SK-N-SH (cell line): ENCODE measurements around the gene LRP11.

Experiments
- CHD2 ChIP-seq: fragments of 150-350 bp; IDR thresholded peaks from 2 replicates; pipeline ENCODE4 v1.6.1; 2018; ENCODE audit warnings: low read length; ENCODE audit not compliant: partially characterized antibody
- EP300 ChIP-seq, 2 experiments: IDR thresholded peaks; 2 replicates each; pipeline versions ENCODE4 v1.4.0 to v1.6.1; 2012; ENCODE audit warnings: borderline replicate concordance in 1 of 2, low read depth in 1 of 2, low read length in 1 of 2
- FOSL2 ChIP-seq: IDR thresholded peaks from 2 replicates; pipeline ENCODE4 v1.4.0; 2012; ENCODE audit warnings: low read depth, mild to moderate bottlenecking, moderate library complexity, borderline replicate concordance
- JUND ChIP-seq: IDR thresholded peaks from 2 replicates; pipeline ENCODE4 v1.4.0; 2012
- MEF2A ChIP-seq: IDR thresholded peaks from 2 replicates; pipeline ENCODE4 v1.4.0; 2012; ENCODE audit warnings: low read depth, borderline replicate concordance
- POLR2AphosphoS5 ChIP-seq: IDR thresholded peaks from 2 replicates; pipeline ENCODE4 v1.6.1; 2012; ENCODE audit warnings: low read depth, low read length
- RCOR1 ChIP-seq: fragments of 150-350 bp; IDR thresholded peaks from 2 replicates; pipeline ENCODE4 v1.6.1; 2017; ENCODE audit warnings: antibody characterized with exemption, low read length
- SMC3 ChIP-seq: IDR thresholded peaks from 2 replicates; pipeline ENCODE4 v1.6.1; 2012; ENCODE audit warnings: low read depth, low read length, improper control_type of control experiment
- TAF1 ChIP-seq: IDR thresholded peaks from 2 replicates; pipeline ENCODE4 v1.6.1; 2012; ENCODE audit warnings: low read depth, mild to moderate bottlenecking, low read length, moderate library complexity, borderline replicate concordance
- TEAD4 ChIP-seq: IDR thresholded peaks from 2 replicates; pipeline ENCODE4 v1.4.0; 2012; ENCODE audit warnings: mild to moderate bottlenecking, borderline replicate concordance; ENCODE audit not compliant: insufficient read depth
- TF ChIP-seq, protein P1 (sequence below): fragments of 200-600 bp; sonication (generic); IDR thresholded peaks from 2 replicates; pipeline ENCODE4 v1.6.1; 2017; ENCODE audit warnings: antibody characterized with exemption, mild to moderate bottlenecking, moderate library complexity
- TF ChIP-seq, protein P2 (sequence below): IDR thresholded peaks from 2 replicates; pipeline ENCODE4 v1.6.1; 2012; ENCODE audit warnings: mild to moderate bottlenecking, low read depth, low read length, moderate library complexity
- TF ChIP-seq, protein P3 (sequence below): IDR thresholded peaks from 2 replicates; pipeline ENCODE4 v1.4.0; 2012; ENCODE audit warnings: low read depth, borderline replicate concordance

DNA sequence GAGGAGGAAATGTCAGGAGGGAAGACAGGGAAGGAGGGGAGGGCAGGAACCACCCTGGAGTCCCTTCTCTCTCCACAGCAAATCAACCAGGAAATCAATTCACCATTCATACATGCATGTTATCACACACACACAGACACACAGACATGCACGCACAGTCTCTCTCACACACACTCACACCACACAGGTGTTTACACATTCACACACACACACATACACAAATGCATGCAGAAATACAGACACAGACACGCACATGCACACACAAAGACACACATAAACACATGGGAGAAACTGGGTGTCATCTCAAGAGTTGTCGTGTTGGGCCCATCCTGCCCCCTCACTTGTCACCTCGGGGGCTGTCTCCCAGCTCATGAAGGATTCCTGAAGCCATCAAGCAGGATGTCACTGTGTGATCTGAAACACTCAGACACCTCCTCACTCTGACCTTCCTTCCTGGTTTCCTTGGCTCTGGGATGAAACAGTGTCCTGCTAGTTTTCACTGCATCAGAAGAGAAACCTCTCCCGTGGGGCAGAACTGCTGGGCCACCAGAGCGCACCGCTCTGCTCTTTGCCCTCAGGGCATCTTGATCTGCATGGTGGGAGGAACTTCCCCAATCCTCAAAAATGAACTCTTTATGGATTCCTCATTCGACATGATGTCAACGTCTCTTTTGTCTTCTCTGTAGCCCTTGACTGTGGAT lies 49.5 kb upstream of the LRP11 start:
- no peak for TF ChIP-seq JUND
- TF ChIP-seq, protein P1, sequence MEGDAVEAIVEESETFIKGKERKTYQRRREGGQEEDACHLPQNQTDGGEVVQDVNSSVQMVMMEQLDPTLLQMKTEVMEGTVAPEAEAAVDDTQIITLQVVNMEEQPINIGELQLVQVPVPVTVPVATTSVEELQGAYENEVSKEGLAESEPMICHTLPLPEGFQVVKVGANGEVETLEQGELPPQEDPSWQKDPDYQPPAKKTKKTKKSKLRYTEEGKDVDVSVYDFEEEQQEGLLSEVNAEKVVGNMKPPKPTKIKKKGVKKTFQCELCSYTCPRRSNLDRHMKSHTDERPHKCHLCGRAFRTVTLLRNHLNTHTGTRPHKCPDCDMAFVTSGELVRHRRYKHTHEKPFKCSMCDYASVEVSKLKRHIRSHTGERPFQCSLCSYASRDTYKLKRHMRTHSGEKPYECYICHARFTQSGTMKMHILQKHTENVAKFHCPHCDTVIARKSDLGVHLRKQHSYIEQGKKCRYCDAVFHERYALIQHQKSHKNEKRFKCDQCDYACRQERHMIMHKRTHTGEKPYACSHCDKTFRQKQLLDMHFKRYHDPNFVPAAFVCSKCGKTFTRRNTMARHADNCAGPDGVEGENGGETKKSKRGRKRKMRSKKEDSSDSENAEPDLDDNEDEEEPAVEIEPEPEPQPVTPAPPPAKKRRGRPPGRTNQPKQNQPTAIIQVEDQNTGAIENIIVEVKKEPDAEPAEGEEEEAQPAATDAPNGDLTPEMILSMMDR: no peak
- TF ChIP-seq TEAD4: no peak
- TF ChIP-seq, protein P2, sequence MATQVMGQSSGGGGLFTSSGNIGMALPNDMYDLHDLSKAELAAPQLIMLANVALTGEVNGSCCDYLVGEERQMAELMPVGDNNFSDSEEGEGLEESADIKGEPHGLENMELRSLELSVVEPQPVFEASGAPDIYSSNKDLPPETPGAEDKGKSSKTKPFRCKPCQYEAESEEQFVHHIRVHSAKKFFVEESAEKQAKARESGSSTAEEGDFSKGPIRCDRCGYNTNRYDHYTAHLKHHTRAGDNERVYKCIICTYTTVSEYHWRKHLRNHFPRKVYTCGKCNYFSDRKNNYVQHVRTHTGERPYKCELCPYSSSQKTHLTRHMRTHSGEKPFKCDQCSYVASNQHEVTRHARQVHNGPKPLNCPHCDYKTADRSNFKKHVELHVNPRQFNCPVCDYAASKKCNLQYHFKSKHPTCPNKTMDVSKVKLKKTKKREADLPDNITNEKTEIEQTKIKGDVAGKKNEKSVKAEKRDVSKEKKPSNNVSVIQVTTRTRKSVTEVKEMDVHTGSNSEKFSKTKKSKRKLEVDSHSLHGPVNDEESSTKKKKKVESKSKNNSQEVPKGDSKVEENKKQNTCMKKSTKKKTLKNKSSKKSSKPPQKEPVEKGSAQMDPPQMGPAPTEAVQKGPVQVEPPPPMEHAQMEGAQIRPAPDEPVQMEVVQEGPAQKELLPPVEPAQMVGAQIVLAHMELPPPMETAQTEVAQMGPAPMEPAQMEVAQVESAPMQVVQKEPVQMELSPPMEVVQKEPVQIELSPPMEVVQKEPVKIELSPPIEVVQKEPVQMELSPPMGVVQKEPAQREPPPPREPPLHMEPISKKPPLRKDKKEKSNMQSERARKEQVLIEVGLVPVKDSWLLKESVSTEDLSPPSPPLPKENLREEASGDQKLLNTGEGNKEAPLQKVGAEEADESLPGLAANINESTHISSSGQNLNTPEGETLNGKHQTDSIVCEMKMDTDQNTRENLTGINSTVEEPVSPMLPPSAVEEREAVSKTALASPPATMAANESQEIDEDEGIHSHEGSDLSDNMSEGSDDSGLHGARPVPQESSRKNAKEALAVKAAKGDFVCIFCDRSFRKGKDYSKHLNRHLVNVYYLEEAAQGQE: no peak
- TF ChIP-seq POLR2AphosphoS5: no peak
- no peak for TF ChIP-seq TAF1
- no peak for TF ChIP-seq SMC3
- TF ChIP-seq MEF2A: no peak
- TF ChIP-seq RCOR1: no peak
- TF ChIP-seq, protein P3, sequence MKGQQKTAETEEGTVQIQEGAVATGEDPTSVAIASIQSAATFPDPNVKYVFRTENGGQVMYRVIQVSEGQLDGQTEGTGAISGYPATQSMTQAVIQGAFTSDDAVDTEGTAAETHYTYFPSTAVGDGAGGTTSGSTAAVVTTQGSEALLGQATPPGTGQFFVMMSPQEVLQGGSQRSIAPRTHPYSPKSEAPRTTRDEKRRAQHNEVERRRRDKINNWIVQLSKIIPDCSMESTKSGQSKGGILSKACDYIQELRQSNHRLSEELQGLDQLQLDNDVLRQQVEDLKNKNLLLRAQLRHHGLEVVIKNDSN: no peak
- TF ChIP-seq FOSL2: no peak
- no peak for TF ChIP-seq CHD2
- no peak for TF ChIP-seq EP300 (IDR thresholded peaks at IDR 0.05; ENCODE audit: borderline replicate concordance in 1 of 2, low read depth in 1 of 2, low read length in 1 of 2)
